ENCODE data around the gene TMEM30A.
A peak's percentile ranks its signal among the peaks of the same experiment; 100 is the strongest.

The TMEM30A gene

GRCh38 chr6:75290136-75290945 is 5.7 kb upstream of the TMEM30A start:
- ChIA-PET CTCF (no interaction called here), POLR2A (no interaction called here)
- no peak for DNase-seq (ENCODE audit: extremely low spot score)
- TF ChIP-seq L3MBTL2 (conservative IDR thresholded peaks at IDR 0.05) (no peak), FOXK2 (IDR thresholded peaks at IDR 0.05) (no peak), HDGF (IDR thresholded peaks at IDR 0.05; ENCODE audit: borderline replicate concordance) (no peak), BHLHE40 (IDR thresholded peaks at IDR 0.05; ENCODE audit: borderline replicate concordance) (no peak), LEF1 (IDR thresholded peaks at IDR 0.05; ENCODE audit: borderline replicate concordance) (no peak), PKNOX1 (IDR thresholded peaks at IDR 0.05) (no peak), FOXA1 (IDR thresholded peaks at IDR 0.05) (no peak), ARNT (IDR thresholded peaks at IDR 0.05) (no peak)

- POLR2A ChIA-PET: no interaction called here
- TF ChIP-seq PKNOX1 (IDR thresholded peaks at IDR 0.05) (no peak), HDGF (IDR thresholded peaks at IDR 0.05; ENCODE audit: borderline replicate concordance) (no peak), NFRKB (IDR thresholded peaks at IDR 0.05) (no peak)
- CTCF ChIA-PET: no interaction called here
- DNase-seq (ENCODE audit: extremely low spot score): no peak
Observed at GRCh38 chr6:75288023-75288422, 3.4 kb upstream of the TMEM30A start.

GRCh38 chr6:75287424-75287823 is 2.8 kb upstream of the TMEM30A start:
- ChIA-PET CTCF (no interaction called here), POLR2A (no interaction called here)
- TF ChIP-seq BHLHE40 (IDR thresholded peaks at IDR 0.05; ENCODE audit: borderline replicate concordance) (no peak), FOXA1 (IDR thresholded peaks at IDR 0.05) (no peak), SP1 (IDR thresholded peaks at IDR 0.05) (no peak), FOXM1 (IDR thresholded peaks at IDR 0.05; ENCODE audit: borderline replicate concordance) (no peak), NFRKB (IDR thresholded peaks at IDR 0.05) (no peak), CTBP1 (IDR thresholded peaks at IDR 0.05; ENCODE audit: borderline replicate concordance) (no peak), ELF4 (IDR thresholded peaks at IDR 0.05) (no peak), ZNF384 (IDR thresholded peaks at IDR 0.05) (no peak), L3MBTL2 (conservative IDR thresholded peaks at IDR 0.05) (no peak), LEF1 (IDR thresholded peaks at IDR 0.05; ENCODE audit: borderline replicate concordance) (no peak), FOXK2 (IDR thresholded peaks at IDR 0.05) (no peak), ARNT (IDR thresholded peaks at IDR 0.05) (no peak), PKNOX1 (IDR thresholded peaks at IDR 0.05) (no peak), TARDBP (IDR thresholded peaks at IDR 0.05) (no peak), HDGF (IDR thresholded peaks at IDR 0.05; ENCODE audit: borderline replicate concordance) (no peak), SUZ12 (IDR thresholded peaks at IDR 0.05) (no peak)
- no peak for DNase-seq (ENCODE audit: extremely low spot score)

- ChIA-PET POLR2A (no interaction called here), CTCF (no interaction called here)
- TF ChIP-seq FOXA1 (IDR thresholded peaks at IDR 0.05): no peak
- TF ChIP-seq BHLHE40 (IDR thresholded peaks at IDR 0.05; ENCODE audit: borderline replicate concordance): no peak
- no peak for TF ChIP-seq HDGF (IDR thresholded peaks at IDR 0.05; ENCODE audit: borderline replicate concordance)
- TF ChIP-seq CTBP1 (IDR thresholded peaks at IDR 0.05; ENCODE audit: borderline replicate concordance): no peak
- TF ChIP-seq SUZ12 (IDR thresholded peaks at IDR 0.05): no peak
- TF ChIP-seq FOXK2 (IDR thresholded peaks at IDR 0.05): no peak
- TF ChIP-seq L3MBTL2 (conservative IDR thresholded peaks at IDR 0.05): no peak
- no peak for TF ChIP-seq TARDBP (IDR thresholded peaks at IDR 0.05)
- TF ChIP-seq ARNT (IDR thresholded peaks at IDR 0.05): no peak
- no peak for DNase-seq (ENCODE audit: extremely low spot score)
Observed at GRCh38 chr6:75286955-75287354, 2.4 kb upstream of the TMEM30A start.

- POLR2A ChIA-PET: interaction anchor here (0.6 to 2.1 kb wide), 10 partner anchors 13 to 317 kb away, joined by 3 to 10 read pairs (median 4); partner anchors contain the start of genes COX7A2 and SENP6
- TF ChIP-seq L3MBTL2 (conservative IDR thresholded peaks at IDR 0.05) (peak; percentile 15), FOXA1 (IDR thresholded peaks at IDR 0.05) (no peak)
- DNase-seq (ENCODE audit: extremely low spot score): no peak
- CTCF ChIA-PET: interaction anchor here (0.6 kb wide), 1 partner anchor 76 kb away, joined by 3 read pairs; no protein-coding TSS in a partner anchor
Observed at GRCh38 chr6:75285283-75285639, 669 bp upstream of the TMEM30A start.

- peak; percentile 29 for DNase-seq (ENCODE audit: extremely low spot score)
- no peak for TF ChIP-seq BHLHE40 (IDR thresholded peaks at IDR 0.05; ENCODE audit: borderline replicate concordance)
- TF ChIP-seq PKNOX1 (IDR thresholded peaks at IDR 0.05): no peak
- TF ChIP-seq SP1 (IDR thresholded peaks at IDR 0.05): no peak
- no peak for TF ChIP-seq FOXA1 (IDR thresholded peaks at IDR 0.05)
- TF ChIP-seq NFRKB (IDR thresholded peaks at IDR 0.05): no peak
- TF ChIP-seq SUZ12 (IDR thresholded peaks at IDR 0.05): no peak
- TF ChIP-seq HDGF (IDR thresholded peaks at IDR 0.05; ENCODE audit: borderline replicate concordance): no peak
- no peak for TF ChIP-seq L3MBTL2 (conservative IDR thresholded peaks at IDR 0.05)
- no peak for TF ChIP-seq CTBP1 (IDR thresholded peaks at IDR 0.05; ENCODE audit: borderline replicate concordance)
- no peak for TF ChIP-seq TARDBP (IDR thresholded peaks at IDR 0.05)
- no peak for TF ChIP-seq LEF1 (IDR thresholded peaks at IDR 0.05; ENCODE audit: borderline replicate concordance)
- TF ChIP-seq ARNT (IDR thresholded peaks at IDR 0.05): no peak
- no peak for TF ChIP-seq FOXM1 (IDR thresholded peaks at IDR 0.05; ENCODE audit: borderline replicate concordance)
- TF ChIP-seq ZNF384 (IDR thresholded peaks at IDR 0.05): no peak
- no peak for TF ChIP-seq ELF4 (IDR thresholded peaks at IDR 0.05)
- no peak for TF ChIP-seq FOXK2 (IDR thresholded peaks at IDR 0.05)
- POLR2A ChIA-PET: interaction anchor here (0.8 to 2.1 kb wide), 13 partner anchors 8 to 318 kb away, joined by 3 to 10 read pairs (median 4); partner anchors contain the start of genes COX7A2 and SENP6
- CTCF ChIA-PET: no interaction called here
Observed at GRCh38 chr6:75283907-75284631, 523 bp downstream of the TMEM30A start.

Data from HEK293T (cell line).